ENCODE results near the gene MACF1. TPM values are rescaled to one million over a fixed set of nuclear protein-coding genes. Genes with fewer than 3 reads are reported as not detected.

MACF1 gene
- total and polyA plus RNA-seq, 2 of the 13 experiments (the other 11 are each of a cell fraction or from before 2014, with no cell fraction given) = 36.7 to 65.4 TPM

DNA sequence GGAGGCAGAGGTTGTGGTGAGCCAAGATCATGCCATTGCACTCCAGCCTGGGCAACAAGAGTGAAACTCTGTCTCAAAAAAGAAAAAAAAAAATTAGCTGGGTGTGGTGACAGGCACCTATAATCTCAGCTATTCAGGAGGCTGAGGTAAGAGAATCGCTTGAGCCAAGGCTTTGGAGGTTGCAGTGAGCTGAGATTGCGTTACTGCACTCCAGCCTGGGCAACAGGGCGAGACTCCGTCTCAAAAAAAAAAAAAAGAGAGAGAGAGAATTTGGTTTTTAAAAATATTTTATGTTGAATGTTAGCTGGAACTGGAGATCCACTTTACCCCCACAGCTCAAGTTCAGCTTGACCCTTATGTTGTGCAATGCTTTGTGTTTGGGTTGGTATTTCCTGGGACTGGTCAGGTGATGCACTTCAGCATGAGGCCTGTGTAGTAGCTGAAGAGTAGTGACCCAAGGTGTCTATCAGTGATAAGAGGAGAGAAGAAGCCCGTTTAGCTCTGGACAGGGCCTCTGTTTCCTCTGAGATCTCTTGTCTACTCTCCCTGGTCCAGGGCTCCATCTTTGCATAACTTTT, 36.8 kb upstream of the MACF1 start (continued):
- TF ChIP-seq EP300 (IDR thresholded peaks at IDR 0.05; ENCODE audit: low read depth in 2 of 2, low read length in 2 of 2) (peak in 1 of 2 experiments; percentile 53; a peak in 1 of 4 replicates), EP300 (CRISPR knock-in tag; IDR thresholded peaks at IDR 0.05; ENCODE audit: borderline replicate concordance) (no peak), FOXA1 (IDR thresholded peaks at IDR 0.05) (no peak), FOXA1 (CRISPR knock-in tag; IDR thresholded peaks at IDR 0.05) (0 out of 2 replicates have a peak, but pooled peaks have one; percentile 11), TFDP1 (CRISPR knock-in tag; IDR thresholded peaks at IDR 0.05; ENCODE audit: borderline replicate concordance) (0 out of 2 replicates have a peak, but pooled peaks have one; percentile 53), TFAP4 (IDR thresholded peaks at IDR 0.05; ENCODE audit: borderline replicate concordance, low read depth) (peak; percentile 37; the same call in 1 of the 2 replicates), ZNF629 (CRISPR knock-in tag; conservative IDR thresholded peaks at IDR 0.05) (0 out of 2 replicates have a peak, but pooled peaks have one; percentile 11), NONO (IDR thresholded peaks at IDR 0.05) (no peak), NONO (CRISPR knock-in tag; conservative IDR thresholded peaks at IDR 0.05) (0 out of 2 replicates have a peak, but pooled peaks have one; percentile 31), TFE3 (CRISPR knock-in tag; IDR thresholded peaks at IDR 0.05) (peak; percentile 97), ETV6 (CRISPR knock-in tag; conservative IDR thresholded peaks at IDR 0.05) (no peak), HOXA5 (CRISPR knock-in tag; IDR thresholded peaks at IDR 0.05) (no peak), FOXK2 (IDR thresholded peaks at IDR 0.05) (no peak), ZNF331 (CRISPR knock-in tag; IDR thresholded peaks at IDR 0.05) (peak; percentile 42; the same call in 1 of the 2 replicates), SIX4 (CRISPR knock-in tag; IDR thresholded peaks at IDR 0.05) (0 out of 2 replicates have a peak, but pooled peaks have one; percentile 21), SNRNP70 (IDR thresholded peaks at IDR 0.05; ENCODE audit: low read depth, low read length) (no peak), CREB1 (IDR thresholded peaks at IDR 0.05) (no peak), CREB1 (CRISPR knock-in tag; IDR thresholded peaks at IDR 0.05) (no peak), ZNF253 (CRISPR knock-in tag; IDR thresholded peaks at IDR 0.05; ENCODE audit: borderline replicate concordance) (no peak), SRY (CRISPR knock-in tag; IDR thresholded peaks at IDR 0.05) (no peak), FOSL2 (CRISPR knock-in tag; IDR thresholded peaks at IDR 0.05) (peak; percentile 33; the same call in 1 of the 2 replicates), ZNF569 (CRISPR knock-in tag; IDR thresholded peaks at IDR 0.05; ENCODE audit: borderline replicate concordance) (no peak), ZNF329 (CRISPR knock-in tag; IDR thresholded peaks at IDR 0.05; ENCODE audit: low read depth) (no peak), SP5 (CRISPR knock-in tag; IDR thresholded peaks at IDR 0.05; ENCODE audit: borderline replicate concordance, low read depth) (no peak), TEAD3 (CRISPR knock-in tag; optimal IDR thresholded peaks at IDR 0.05; ENCODE audit: borderline replicate concordance) (peak; percentile 96), HINFP (CRISPR knock-in tag; IDR thresholded peaks at IDR 0.05; ENCODE audit: low read depth) (no peak)
- TF ChIP-seq, protein P1, sequence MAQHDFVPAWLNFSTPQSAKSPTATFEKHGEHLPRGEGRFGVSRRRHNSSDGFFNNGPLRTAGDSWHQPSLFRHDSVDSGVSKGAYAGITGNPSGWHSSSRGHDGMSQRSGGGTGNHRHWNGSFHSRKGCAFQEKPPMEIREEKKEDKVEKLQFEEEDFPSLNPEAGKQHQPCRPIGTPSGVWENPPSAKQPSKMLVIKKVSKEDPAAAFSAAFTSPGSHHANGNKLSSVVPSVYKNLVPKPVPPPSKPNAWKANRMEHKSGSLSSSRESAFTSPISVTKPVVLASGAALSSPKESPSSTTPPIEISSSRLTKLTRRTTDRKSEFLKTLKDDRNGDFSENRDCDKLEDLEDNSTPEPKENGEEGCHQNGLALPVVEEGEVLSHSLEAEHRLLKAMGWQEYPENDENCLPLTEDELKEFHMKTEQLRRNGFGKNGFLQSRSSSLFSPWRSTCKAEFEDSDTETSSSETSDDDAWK (CRISPR knock-in tag; IDR thresholded peaks at IDR 0.05) = no peak

All from HepG2 (cell line).